ENCODE measurements around the gene URGCP. TPM values are rescaled to one million over a fixed set of nuclear protein-coding genes. Genes with fewer than 3 reads are reported as not detected.
A peak's percentile ranks its signal among the peaks of the same experiment; 100 is the strongest.

The URGCP gene
- total and polyA plus RNA-seq, 5 donors from 2014 or later = 14.6 to 31.0 (median 21.0) TPM

DNA sequence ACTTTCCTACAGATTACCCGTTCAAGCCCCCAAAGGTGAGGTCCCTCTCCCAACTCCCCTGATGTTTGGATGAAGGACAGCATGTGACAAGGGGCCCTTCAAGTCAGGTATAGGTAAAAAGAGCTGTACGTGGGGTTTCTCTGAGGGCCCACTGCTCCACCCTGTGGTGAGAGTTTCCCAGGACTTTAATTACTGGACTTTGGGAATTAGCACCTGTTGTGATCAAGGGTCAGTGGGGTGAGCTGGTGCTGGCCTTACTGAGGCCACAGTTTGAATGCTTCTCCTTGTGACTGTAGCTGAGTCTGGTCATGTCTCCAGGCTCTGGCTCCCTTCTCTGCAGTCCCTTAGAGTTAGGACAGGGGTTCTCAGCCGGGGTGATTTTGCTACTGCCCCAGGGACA is 36.6 kb upstream of the URGCP start:
- H3K4me3 Mint-ChIP-seq = no peak overlapping the region
- ATAC-seq (ENCODE audit: low read depth in 2 of 2) (no peak), DNase-seq (no peak)
- peaks cover 7% of the 10 kb centered on the region for H3K36me3 ChIP-seq (ENCODE audit: control insufficient read depth, insufficient read depth, low read length)
- no peak overlapping the region for H3K27ac Mint-ChIP-seq
- no peaks in the 10 kb centered on the region for H3K4me1 ChIP-seq (ENCODE audit: control insufficient read depth, insufficient read depth, low read length, poor library complexity, severe bottlenecking)
- no peak overlapping the region for H3K4me3 ChIP-seq (ENCODE audit: low read depth, low read length)
- no peaks in the 10 kb centered on the region for H3K9me3 Mint-ChIP-seq
- no peaks in the 10 kb centered on the region for H3K4me1 Mint-ChIP-seq
- no peaks in the 10 kb centered on the region for H3K9me3 ChIP-seq (ENCODE audit: control insufficient read depth in 2 of 2, low read length in 2 of 2)
- H3K36me3 Mint-ChIP-seq = peaks cover 9% of the 10 kb centered on the region
- no peak overlapping the region for H3K27ac ChIP-seq (ENCODE audit: insufficient read depth, low read length, poor library complexity, severe bottlenecking)
- no peaks in the 10 kb centered on the region for H3K27me3 Mint-ChIP-seq
- H3K27me3 ChIP-seq (ENCODE audit: control insufficient read depth, insufficient read depth, low read length) = no peaks in the 10 kb centered on the region

DNA sequence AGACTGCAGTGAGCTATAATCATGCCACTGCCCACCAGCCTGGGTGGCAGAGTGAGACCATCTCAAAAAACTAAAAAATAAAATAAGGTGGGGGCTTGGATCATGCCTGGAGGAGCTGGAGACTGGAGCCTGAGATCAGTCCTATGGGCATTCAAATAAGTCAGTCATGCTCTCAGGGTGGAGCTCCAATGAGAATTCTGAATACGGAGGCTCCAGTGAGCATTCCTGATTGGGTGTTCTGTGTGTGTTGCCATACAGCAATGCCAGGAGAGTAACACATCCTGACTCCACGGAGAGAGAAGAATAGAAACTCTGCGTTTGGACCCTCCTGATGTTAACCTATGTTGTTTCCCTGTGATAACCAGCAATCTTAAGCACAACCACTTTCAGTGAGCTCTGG is 35.9 kb upstream of the URGCP start:
- DNase-seq (no peak), ATAC-seq (ENCODE audit: low read depth in 2 of 2) (no peak)
- H3K27me3 Mint-ChIP-seq = no peaks in the 10 kb centered on the region
- H3K36me3 Mint-ChIP-seq = peaks cover 4% of the 10 kb centered on the region
- H3K36me3 ChIP-seq (ENCODE audit: control insufficient read depth, insufficient read depth, low read length) = peaks cover 7% of the 10 kb centered on the region
- no peak overlapping the region for H3K4me3 Mint-ChIP-seq
- no peaks in the 10 kb centered on the region for H3K4me1 ChIP-seq (ENCODE audit: control insufficient read depth, insufficient read depth, low read length, poor library complexity, severe bottlenecking)
- H3K9me3 ChIP-seq (ENCODE audit: control insufficient read depth in 2 of 2, low read length in 2 of 2) = no peaks in the 10 kb centered on the region
- H3K27ac ChIP-seq (ENCODE audit: insufficient read depth, low read length, poor library complexity, severe bottlenecking) = no peak overlapping the region
- no peak overlapping the region for H3K27ac Mint-ChIP-seq
- no peaks in the 10 kb centered on the region for H3K4me1 Mint-ChIP-seq
- no peak overlapping the region for H3K4me3 ChIP-seq (ENCODE audit: low read depth, low read length)
- no peaks in the 10 kb centered on the region for H3K27me3 ChIP-seq (ENCODE audit: control insufficient read depth, insufficient read depth, low read length)
- no peaks in the 10 kb centered on the region for H3K9me3 Mint-ChIP-seq

GRCh38 chr7:43938892-43939482 is 32.6 kb upstream of the URGCP start:
- peaks cover 3% of the 10 kb centered on the region for H3K36me3 ChIP-seq (ENCODE audit: control insufficient read depth, insufficient read depth, low read length)
- Mint-ChIP-seq H3K36me3 (peaks cover 4% of the 10 kb centered on the region), H3K4me1 (no peaks in the 10 kb centered on the region), H3K27me3 (no peaks in the 10 kb centered on the region), H3K9me3 (no peaks in the 10 kb centered on the region), H3K27ac (no peak overlapping the region), H3K4me3 (no peak overlapping the region)
- no peaks in the 10 kb centered on the region for H3K9me3 ChIP-seq (ENCODE audit: control insufficient read depth in 2 of 2, low read length in 2 of 2)
- no peak overlapping the region for H3K4me3 ChIP-seq (ENCODE audit: low read depth, low read length)
- H3K4me1 ChIP-seq (ENCODE audit: control insufficient read depth, insufficient read depth, low read length, poor library complexity, severe bottlenecking) = no peaks in the 10 kb centered on the region
- ATAC-seq (ENCODE audit: low read depth in 2 of 2) (no peak), DNase-seq (no peak)
- H3K27ac ChIP-seq (ENCODE audit: insufficient read depth, low read length, poor library complexity, severe bottlenecking) = no peak overlapping the region
- no peaks in the 10 kb centered on the region for H3K27me3 ChIP-seq (ENCODE audit: control insufficient read depth, insufficient read depth, low read length)

DNA sequence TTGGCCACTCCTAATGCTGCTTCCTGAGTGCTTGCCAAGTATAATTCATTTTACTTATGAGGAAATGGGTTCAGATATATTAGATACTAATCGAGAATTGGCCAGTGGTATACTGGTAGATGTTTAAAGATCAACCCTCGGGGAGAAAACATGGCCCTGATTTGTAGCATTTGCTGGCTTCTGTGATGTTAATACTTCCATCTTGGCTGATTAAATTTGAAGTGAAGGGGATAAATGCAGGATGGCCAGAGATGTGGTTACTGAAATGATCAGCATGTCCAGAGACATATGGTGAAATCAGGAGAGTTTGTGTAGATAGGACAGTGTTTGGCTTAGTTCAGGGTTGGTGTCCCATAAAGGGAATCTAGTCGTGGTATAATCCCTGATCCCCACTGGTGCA is 31.0 kb upstream of the URGCP start:
- Histone ChIP-seq H3K4me1 (ENCODE audit: control insufficient read depth, insufficient read depth, low read length, poor library complexity, severe bottlenecking) (no peaks in the 10 kb centered on the region), H3K36me3 (ENCODE audit: control insufficient read depth, insufficient read depth, low read length) (no peaks in the 10 kb centered on the region), H3K9me3 (ENCODE audit: control insufficient read depth in 2 of 2, low read length in 2 of 2) (no peaks in the 10 kb centered on the region), H3K27me3 (ENCODE audit: control insufficient read depth, insufficient read depth, low read length) (no peaks in the 10 kb centered on the region), H3K4me3 (ENCODE audit: low read depth, low read length) (no peak overlapping the region), H3K27ac (ENCODE audit: insufficient read depth, low read length, poor library complexity, severe bottlenecking) (no peak overlapping the region)
- no peak for ATAC-seq (ENCODE audit: low read depth in 2 of 2)
- H3K27me3 Mint-ChIP-seq = no peaks in the 10 kb centered on the region
- no peaks in the 10 kb centered on the region for H3K4me1 Mint-ChIP-seq
- no peak for DNase-seq
- no peak overlapping the region for H3K27ac Mint-ChIP-seq
- H3K9me3 Mint-ChIP-seq = no peaks in the 10 kb centered on the region
- H3K36me3 Mint-ChIP-seq = no peaks in the 10 kb centered on the region
- H3K4me3 Mint-ChIP-seq = no peak overlapping the region

DNA sequence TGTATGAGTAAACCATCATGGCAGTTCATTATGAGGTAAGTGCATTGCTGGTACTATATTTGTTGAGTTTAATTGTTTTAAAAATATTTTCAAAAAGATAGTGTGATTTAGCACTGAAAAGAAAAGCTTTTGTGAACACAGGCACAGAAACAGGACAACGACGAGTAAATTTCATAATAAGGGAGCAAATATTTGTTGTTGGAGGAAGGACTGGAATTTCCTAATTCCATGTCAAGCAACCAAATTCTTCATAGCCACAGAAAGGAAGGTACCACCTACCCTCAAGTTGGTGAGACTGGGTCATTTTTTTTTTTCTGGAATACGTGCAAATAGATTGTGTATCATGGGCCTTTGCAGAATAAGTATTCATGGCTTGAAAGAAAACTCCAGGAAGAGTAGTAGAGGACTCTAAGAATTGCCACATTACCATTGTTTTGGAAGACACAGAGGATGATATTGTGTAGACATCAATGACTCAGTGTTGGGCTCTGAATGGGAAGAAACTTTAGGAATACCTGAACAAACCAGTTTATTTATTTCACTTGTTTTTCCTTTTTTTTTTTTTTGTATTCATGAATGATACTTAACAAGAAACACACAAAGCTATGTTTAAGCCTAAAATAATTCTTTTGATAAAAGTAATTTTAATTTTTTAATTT is 27.6 kb upstream of the URGCP start:
- Histone ChIP-seq H3K4me3 (ENCODE audit: low read depth, low read length) (no peak overlapping the region), H3K9me3 (ENCODE audit: control insufficient read depth in 2 of 2, low read length in 2 of 2) (no peaks in the 10 kb centered on the region), H3K27me3 (ENCODE audit: control insufficient read depth, insufficient read depth, low read length) (no peaks in the 10 kb centered on the region), H3K4me1 (ENCODE audit: control insufficient read depth, insufficient read depth, low read length, poor library complexity, severe bottlenecking) (no peaks in the 10 kb centered on the region), H3K36me3 (ENCODE audit: control insufficient read depth, insufficient read depth, low read length) (no peaks in the 10 kb centered on the region), H3K27ac (ENCODE audit: insufficient read depth, low read length, poor library complexity, severe bottlenecking) (no peak overlapping the region)
- no peak overlapping the region for H3K27ac Mint-ChIP-seq
- peaks cover 0 to 4% (median 1%) of the 10 kb centered on the region in 4 donors for H3K4me1 Mint-ChIP-seq
- peaks cover 2% of the 10 kb centered on the region for H3K36me3 Mint-ChIP-seq
- no peak overlapping the region for H3K4me3 Mint-ChIP-seq
- DNase-seq (no peak), ATAC-seq (ENCODE audit: low read depth in 2 of 2) (no peak)
- H3K9me3 Mint-ChIP-seq = no peaks in the 10 kb centered on the region
- no peaks in the 10 kb centered on the region for H3K27me3 Mint-ChIP-seq

DNA sequence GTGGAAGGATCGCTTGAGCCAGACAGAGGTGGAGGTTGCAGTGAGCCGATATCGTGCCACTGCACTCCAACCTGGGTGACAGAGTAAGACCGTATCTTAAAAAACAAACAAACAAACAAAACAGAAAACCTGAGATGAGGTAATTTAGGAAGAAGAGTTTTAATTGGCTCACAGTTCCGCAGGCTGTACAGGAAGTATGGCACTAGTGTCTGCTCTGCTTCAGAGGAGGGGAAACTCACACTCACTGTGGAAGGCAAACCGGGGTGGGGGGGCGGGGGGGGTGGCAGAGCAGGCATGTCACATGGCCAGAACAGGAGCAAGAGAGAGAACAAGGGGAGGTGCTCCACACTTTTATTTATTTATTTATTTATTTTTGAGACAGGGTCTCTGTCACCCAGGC is 24.9 kb upstream of the URGCP start:
- H3K4me3 ChIP-seq (ENCODE audit: low read depth, low read length) = no peak overlapping the region
- no peaks in the 10 kb centered on the region for H3K9me3 Mint-ChIP-seq
- H3K4me1 Mint-ChIP-seq = peaks cover 0 to 24% (median 4%) of the 10 kb centered on the region in 4 donors
- H3K27me3 Mint-ChIP-seq = no peaks in the 10 kb centered on the region
- no peaks in the 10 kb centered on the region for H3K27me3 ChIP-seq (ENCODE audit: control insufficient read depth, insufficient read depth, low read length)
- peak overlapping the region in 1 of 4 donors; percentile 65 for H3K4me3 Mint-ChIP-seq
- peaks cover 7% of the 10 kb centered on the region for H3K36me3 Mint-ChIP-seq
- ATAC-seq (ENCODE audit: low read depth in 2 of 2) (no peak), DNase-seq (peak in 1 of 3 donors; percentile 20)
- H3K36me3 ChIP-seq (ENCODE audit: control insufficient read depth, insufficient read depth, low read length) = no peaks in the 10 kb centered on the region
- no peak overlapping the region for H3K27ac ChIP-seq (ENCODE audit: insufficient read depth, low read length, poor library complexity, severe bottlenecking)
- H3K4me1 ChIP-seq (ENCODE audit: control insufficient read depth, insufficient read depth, low read length, poor library complexity, severe bottlenecking) = peaks cover 9% of the 10 kb centered on the region
- no peak overlapping the region for H3K27ac Mint-ChIP-seq
- no peaks in the 10 kb centered on the region for H3K9me3 ChIP-seq (ENCODE audit: control insufficient read depth in 2 of 2, low read length in 2 of 2)

DNA sequence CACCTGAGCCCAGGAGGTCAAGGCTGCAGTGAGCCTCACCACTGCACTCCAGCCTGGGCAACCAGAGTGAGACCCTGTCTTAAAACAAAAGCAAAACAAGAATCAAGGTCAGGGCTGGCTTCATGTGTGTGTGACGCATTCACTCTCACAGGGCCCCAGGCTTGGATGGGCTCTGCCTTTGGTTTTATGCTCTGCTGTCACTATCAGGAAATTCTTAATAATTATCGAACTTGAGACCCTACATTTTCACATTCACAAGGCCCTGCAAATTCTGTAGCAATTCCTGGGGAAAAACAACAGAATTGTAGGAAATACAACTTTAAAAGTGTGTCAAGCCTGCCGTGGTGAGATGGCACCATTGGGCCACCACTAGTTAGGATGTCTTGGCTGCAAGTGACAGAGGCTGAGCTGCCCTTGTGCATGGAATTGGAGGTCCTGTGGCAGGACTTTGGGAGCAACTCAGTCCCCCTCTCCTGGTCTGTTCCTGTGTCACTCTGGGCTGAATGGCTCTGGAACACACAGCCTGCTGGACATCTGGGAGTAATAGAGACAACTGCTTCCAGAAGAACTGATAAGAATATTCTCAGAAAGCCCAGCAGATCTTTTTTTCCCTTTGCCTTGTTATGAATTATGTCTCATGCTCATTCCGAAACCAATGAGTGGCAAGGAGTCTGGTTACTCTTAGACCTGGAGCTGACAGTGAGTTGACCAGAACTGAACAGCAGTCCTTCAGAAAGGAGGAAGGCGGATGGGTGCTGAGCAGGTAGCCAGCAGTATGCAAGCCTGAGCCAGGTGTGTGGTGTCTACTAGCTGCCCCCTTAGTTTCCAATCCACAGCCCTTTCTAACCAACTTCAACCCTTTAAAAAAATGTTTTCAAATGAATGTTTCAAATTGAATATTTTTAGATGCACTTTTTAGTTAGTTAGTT is 23.4 kb upstream of the URGCP start:
- Mint-ChIP-seq H3K36me3 (peaks cover 7% of the 10 kb centered on the region), H3K27me3 (no peaks in the 10 kb centered on the region), H3K4me1 (peaks cover 4 to 35% (median 9%) of the 10 kb centered on the region in 4 donors), H3K27ac (peak overlapping the region in 1 of 3 donors; percentile 1), H3K9me3 (no peaks in the 10 kb centered on the region), H3K4me3 (peak overlapping the region in 2 of 4 donors; percentile 15 to 21)
- Histone ChIP-seq H3K36me3 (ENCODE audit: control insufficient read depth, insufficient read depth, low read length) (no peaks in the 10 kb centered on the region), H3K27ac (ENCODE audit: insufficient read depth, low read length, poor library complexity, severe bottlenecking) (no peak overlapping the region), H3K4me1 (ENCODE audit: control insufficient read depth, insufficient read depth, low read length, poor library complexity, severe bottlenecking) (peaks cover 14% of the 10 kb centered on the region), H3K4me3 (ENCODE audit: low read depth, low read length) (no peak overlapping the region), H3K9me3 (ENCODE audit: control insufficient read depth in 2 of 2, low read length in 2 of 2) (no peaks in the 10 kb centered on the region), H3K27me3 (ENCODE audit: control insufficient read depth, insufficient read depth, low read length) (no peaks in the 10 kb centered on the region)
- no peak for ATAC-seq (ENCODE audit: low read depth in 2 of 2)
- DNase-seq = no peak

Measured in CD4-positive, CD25-positive, alpha-beta regulatory T cell (primary cell).